HepG2 (cell line): ENCODE results near the gene RGL3.

ENCODE experiments used
- BRF2 ChIP-seq: sonication (generic); formaldehyde crosslinking; IDR thresholded peaks from 2 replicates; pipeline ENCODE4 v1.8.1; 2022; ENCODE audit warnings: mild to moderate bottlenecking, missing genetic modification reagents
- CTCF ChIP-seq: sonication (generic); formaldehyde crosslinking; IDR thresholded peaks from 2 replicates; pipeline ENCODE4 v1.5.0; 2020; ENCODE audit warnings: mild to moderate bottlenecking, missing genetic modification reagents, moderate library complexity
- FOXO1 ChIP-seq: sonication (generic); formaldehyde crosslinking; IDR thresholded peaks from 2 replicates; pipeline ENCODE4 v1.4.0; 2020; ENCODE audit warnings: missing genetic modification reagents
- HOMEZ ChIP-seq: IDR thresholded peaks from 2 replicates; pipeline ENCODE4 v1.6.1; 2016; ENCODE audit warnings: low read depth
- POLR2A ChIP-seq, 2 experiments: IDR thresholded peaks; 2 replicates each; pipeline ENCODE4 v1.6.1; 2011; ENCODE audit warnings: low read depth in 2 of 2, low read length in 2 of 2, mild to moderate bottlenecking in 1 of 2, moderate library complexity in 1 of 2; ENCODE audit not compliant: insufficient read depth in 1 of 2
- RFXAP ChIP-seq: sonication (generic); formaldehyde crosslinking; IDR thresholded peaks from 2 replicates; pipeline ENCODE4 v1.4.0; 2020; ENCODE audit warnings: missing genetic modification reagents, borderline replicate concordance
- SMYD3 ChIP-seq: sonication (generic); formaldehyde crosslinking; IDR thresholded peaks from 2 replicates; pipeline ENCODE4 v1.8.1; 2023; ENCODE audit warnings: mild to moderate bottlenecking, missing genetic modification reagents
- SNAPC5 ChIP-seq: sonication (generic); formaldehyde crosslinking; IDR thresholded peaks from 2 replicates; pipeline ENCODE4 v1.8.1; 2023; ENCODE audit warnings: mild to moderate bottlenecking, missing genetic modification reagents, borderline replicate concordance
- TCF7 ChIP-seq: sonication (generic); IDR thresholded peaks from 2 replicates; pipeline ENCODE4 v1.6.1; 2016; ENCODE audit warnings: antibody characterized with exemption, low read depth
- ZKSCAN1 ChIP-seq: fragments of 150-350 bp; IDR thresholded peaks from 2 replicates; pipeline ENCODE4 v1.6.1; 2014; ENCODE audit warnings: low read length
- ZNF768 ChIP-seq: sonication (generic); formaldehyde crosslinking; IDR thresholded peaks from 2 replicates; pipeline ENCODE4 v1.4.0; 2020; ENCODE audit warnings: missing genetic modification reagents
- TF ChIP-seq, protein P1 (sequence below): sonication (generic); formaldehyde crosslinking; conservative IDR thresholded peaks from 2 replicates; pipeline ENCODE4 v1.8.0; 2022; ENCODE audit warnings: mild to moderate bottlenecking, moderate library complexity, missing genetic modification reagents

GRCh38 chr19:11422163-11423065, 3.3 kb upstream of the RGL3 start:
- no peak for TF ChIP-seq POLR2A (IDR thresholded peaks at IDR 0.05; ENCODE audit: insufficient read depth in 1 of 2, low read depth in 2 of 2, low read length in 2 of 2)
- no peak for TF ChIP-seq TCF7
- TF ChIP-seq RFXAP (CRISPR knock-in tag) = no peak
- no peak for TF ChIP-seq ZKSCAN1
- no peak for TF ChIP-seq SMYD3 (CRISPR knock-in tag)
- no peak for TF ChIP-seq FOXO1 (CRISPR knock-in tag)
- TF ChIP-seq BRF2 (CRISPR knock-in tag) = no peak
- no peak for TF ChIP-seq HOMEZ (CRISPR knock-in tag)
- TF ChIP-seq, protein P1, sequence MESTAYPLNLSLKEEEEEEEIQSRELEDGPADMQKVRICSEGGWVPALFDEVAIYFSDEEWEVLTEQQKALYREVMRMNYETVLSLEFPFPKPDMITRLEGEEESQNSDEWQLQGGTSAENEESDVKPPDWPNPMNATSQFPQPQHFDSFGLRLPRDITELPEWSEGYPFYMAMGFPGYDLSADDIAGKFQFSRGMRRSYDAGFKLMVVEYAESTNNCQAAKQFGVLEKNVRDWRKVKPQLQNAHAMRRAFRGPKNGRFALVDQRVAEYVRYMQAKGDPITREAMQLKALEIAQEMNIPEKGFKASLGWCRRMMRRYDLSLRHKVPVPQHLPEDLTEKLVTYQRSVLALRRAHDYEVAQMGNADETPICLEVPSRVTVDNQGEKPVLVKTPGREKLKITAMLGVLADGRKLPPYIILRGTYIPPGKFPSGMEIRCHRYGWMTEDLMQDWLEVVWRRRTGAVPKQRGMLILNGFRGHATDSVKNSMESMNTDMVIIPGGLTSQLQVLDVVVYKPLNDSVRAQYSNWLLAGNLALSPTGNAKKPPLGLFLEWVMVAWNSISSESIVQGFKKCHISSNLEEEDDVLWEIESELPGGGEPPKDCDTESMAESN (CRISPR knock-in tag) = no peak
- TF ChIP-seq CTCF (CRISPR knock-in tag) = no peak
- no peak for TF ChIP-seq ZNF768
- TF ChIP-seq SNAPC5 (CRISPR knock-in tag) = no peak
